Nephron (organoid): ENCODE measurements around the gene CSTB.
A peak's percentile ranks its signal among the peaks of the same experiment; 100 is the strongest.

Source experiments
- H3K27ac Mint-ChIP-seq, 3 experiments: 2 replicates each; pipeline ENCODE4 v1.8.0; 2020; ENCODE audit warnings: mixed read lengths in 3 of 3, mild to moderate bottlenecking in 2 of 3, moderate library complexity in 1 of 3
- H3K27me3 Mint-ChIP-seq: 2 replicates; pipeline ENCODE4 v1.8.0; 2021; ENCODE audit warnings: low read depth, mild to moderate bottlenecking, moderate library complexity, mixed read lengths
- H3K36me3 Mint-ChIP-seq: 2 replicates; pipeline ENCODE4 v1.8.0; 2020; ENCODE audit warnings: low read depth, mixed read lengths
- H3K4me1 Mint-ChIP-seq: 2 replicates; pipeline ENCODE4 v1.8.0; 2020; ENCODE audit warnings: mixed read lengths
- H3K4me3 Mint-ChIP-seq, 3 experiments: 2 replicates each; pipeline ENCODE4 v1.8.0; 2020; ENCODE audit warnings: mild to moderate bottlenecking in 3 of 3, mixed read lengths in 3 of 3, moderate library complexity in 2 of 3
- H3K9me3 Mint-ChIP-seq: 2 replicates; pipeline ENCODE4 v1.8.0; 2020; ENCODE audit warnings: mixed read lengths
- TF ChIP-seq, protein P1 (sequence below), 3 experiments: fragments of 200-600 bp; sonication (generic); IDR thresholded peaks; one replicate each; pipeline ENCODE4 v1.5.0; 2021; ENCODE audit warnings: antibody characterized with exemption in 3 of 3; ENCODE audit not compliant: unreplicated experiment in 3 of 3

CSTB gene

DNA sequence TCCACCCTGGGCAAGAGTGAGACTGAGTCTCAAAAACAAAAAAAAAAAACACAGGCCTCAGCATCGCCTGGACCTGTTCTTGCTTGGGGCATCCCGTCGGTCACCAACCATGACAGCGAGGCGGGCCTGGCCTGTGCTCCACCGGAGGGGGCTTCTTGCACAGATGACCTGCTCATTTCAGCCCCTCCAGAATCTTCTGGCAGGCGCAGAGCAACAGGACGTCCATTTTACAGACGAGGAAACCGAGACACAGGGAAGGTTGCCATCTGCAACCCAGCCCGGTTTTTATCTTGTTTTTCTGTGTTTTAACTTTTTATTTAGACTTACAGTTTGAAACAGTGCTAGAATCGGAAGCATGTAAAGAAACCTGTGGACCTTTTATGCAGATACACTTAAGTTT is 918 bp downstream of the CSTB start:
- no peaks in the 10 kb centered on the region for H3K9me3 Mint-ChIP-seq
- H3K36me3 Mint-ChIP-seq: peaks cover 22% of the 10 kb centered on the region
- peak overlapping the region; percentile 32 to 64 (median 47) for H3K27ac Mint-ChIP-seq
- peaks cover 4% of the 10 kb centered on the region for H3K27me3 Mint-ChIP-seq
- H3K4me3 Mint-ChIP-seq: peak overlapping the region; percentile 89 to 93 (median 90)
- TF ChIP-seq, protein P1, sequence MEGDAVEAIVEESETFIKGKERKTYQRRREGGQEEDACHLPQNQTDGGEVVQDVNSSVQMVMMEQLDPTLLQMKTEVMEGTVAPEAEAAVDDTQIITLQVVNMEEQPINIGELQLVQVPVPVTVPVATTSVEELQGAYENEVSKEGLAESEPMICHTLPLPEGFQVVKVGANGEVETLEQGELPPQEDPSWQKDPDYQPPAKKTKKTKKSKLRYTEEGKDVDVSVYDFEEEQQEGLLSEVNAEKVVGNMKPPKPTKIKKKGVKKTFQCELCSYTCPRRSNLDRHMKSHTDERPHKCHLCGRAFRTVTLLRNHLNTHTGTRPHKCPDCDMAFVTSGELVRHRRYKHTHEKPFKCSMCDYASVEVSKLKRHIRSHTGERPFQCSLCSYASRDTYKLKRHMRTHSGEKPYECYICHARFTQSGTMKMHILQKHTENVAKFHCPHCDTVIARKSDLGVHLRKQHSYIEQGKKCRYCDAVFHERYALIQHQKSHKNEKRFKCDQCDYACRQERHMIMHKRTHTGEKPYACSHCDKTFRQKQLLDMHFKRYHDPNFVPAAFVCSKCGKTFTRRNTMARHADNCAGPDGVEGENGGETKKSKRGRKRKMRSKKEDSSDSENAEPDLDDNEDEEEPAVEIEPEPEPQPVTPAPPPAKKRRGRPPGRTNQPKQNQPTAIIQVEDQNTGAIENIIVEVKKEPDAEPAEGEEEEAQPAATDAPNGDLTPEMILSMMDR (IDR thresholded peaks at IDR 0.05; ENCODE audit: unreplicated experiment in 3 of 3): no peak
- H3K4me1 Mint-ChIP-seq: peaks cover 20% of the 10 kb centered on the region

DNA sequence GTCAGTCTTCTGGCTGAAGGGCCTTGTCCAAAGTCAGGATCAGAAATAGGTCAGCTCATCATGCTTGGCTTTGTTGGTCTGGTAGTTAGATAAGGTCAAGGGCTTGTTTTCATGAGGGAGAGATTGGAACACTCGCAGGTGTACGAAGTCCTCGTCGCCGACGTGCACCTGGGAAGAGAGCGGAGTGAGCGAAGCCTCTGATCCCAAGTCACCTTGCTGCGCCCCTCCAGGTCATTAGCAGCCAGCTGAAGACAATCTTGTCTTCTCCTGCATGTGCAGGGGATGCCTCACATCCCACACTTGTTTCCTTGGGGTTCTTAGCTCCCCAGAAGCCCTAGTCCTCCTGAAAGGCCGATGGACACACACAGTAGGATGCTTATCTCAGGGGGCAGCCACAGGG is 1.9 kb downstream of the CSTB start:
- Mint-ChIP-seq H3K4me3 (peak overlapping the region; percentile 80 to 90 (median 89)), H3K9me3 (no peaks in the 10 kb centered on the region), H3K4me1 (peaks cover 21% of the 10 kb centered on the region), H3K36me3 (peaks cover 22% of the 10 kb centered on the region), H3K27me3 (peaks cover 4% of the 10 kb centered on the region), H3K27ac (peak overlapping the region in 1 of 3 experiments; percentile 6)
- TF ChIP-seq, protein P1 (IDR thresholded peaks at IDR 0.05; ENCODE audit: unreplicated experiment in 3 of 3): no peak

DNA sequence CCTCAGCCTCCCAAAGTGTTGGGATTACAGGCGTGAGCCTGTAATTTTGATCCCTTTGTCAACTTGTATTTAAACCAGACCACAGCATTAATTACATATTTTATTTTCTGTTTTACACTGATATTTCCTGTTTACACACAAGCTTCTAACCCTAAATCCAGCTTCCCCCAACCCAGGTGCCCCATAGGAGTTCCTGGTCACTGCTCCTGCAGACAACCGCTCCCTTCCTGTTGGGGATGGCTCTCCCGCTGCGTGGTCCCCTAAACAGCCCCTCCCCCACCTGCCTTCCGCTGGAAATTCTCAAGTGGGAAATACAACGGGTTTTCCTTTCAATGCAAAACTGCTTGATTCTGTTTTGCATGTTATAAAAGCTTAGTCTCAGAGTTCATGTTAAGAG is 3.7 kb downstream of the CSTB start:
- Mint-ChIP-seq H3K27me3 (peaks cover 2% of the 10 kb centered on the region), H3K4me3 (no peak overlapping the region), H3K9me3 (no peaks in the 10 kb centered on the region), H3K4me1 (peaks cover 23% of the 10 kb centered on the region), H3K36me3 (peaks cover 22% of the 10 kb centered on the region), H3K27ac (no peak overlapping the region)
- TF ChIP-seq, protein P1 (IDR thresholded peaks at IDR 0.05; ENCODE audit: unreplicated experiment in 3 of 3): no peak

DNA sequence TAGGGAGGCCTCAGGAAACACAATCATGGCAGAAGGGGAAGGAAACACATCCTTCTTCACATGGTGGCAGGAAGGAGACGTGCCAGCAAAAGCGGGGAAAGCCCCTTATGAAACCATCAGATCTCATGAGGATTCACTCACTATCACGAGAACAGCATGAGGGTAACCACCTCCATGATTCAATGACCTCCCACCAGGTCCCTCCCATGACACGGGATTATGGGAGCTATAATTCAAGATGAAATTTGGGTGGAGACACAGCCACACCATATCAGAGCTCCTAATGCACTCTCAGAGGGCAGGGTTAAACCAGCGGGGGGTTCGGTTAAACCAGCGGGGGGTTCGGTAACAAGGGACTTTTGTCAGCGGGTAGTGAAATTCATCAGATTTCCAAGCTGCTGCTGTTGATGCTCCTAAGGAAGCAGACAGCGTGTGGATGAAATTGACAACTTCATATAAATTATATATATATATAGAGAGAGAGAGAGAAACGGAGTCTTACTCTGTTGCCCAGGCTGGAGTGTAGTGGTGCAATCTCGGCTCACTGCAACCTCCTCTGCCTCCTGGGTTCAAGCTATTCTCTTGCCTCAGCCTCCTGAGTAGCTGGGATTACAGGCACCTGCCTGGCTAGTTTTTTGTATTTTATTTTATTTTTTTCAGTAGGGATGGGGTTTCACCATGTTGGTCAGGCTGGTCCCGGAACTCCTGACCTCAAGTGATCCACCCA is 4.2 kb downstream of the CSTB start:
- Mint-ChIP-seq H3K36me3 (peaks cover 22% of the 10 kb centered on the region), H3K27me3 (no peaks in the 10 kb centered on the region), H3K4me3 (peak overlapping the region in 2 of 3 experiments; percentile 14 to 42), H3K4me1 (peaks cover 23% of the 10 kb centered on the region), H3K27ac (no peak overlapping the region), H3K9me3 (no peaks in the 10 kb centered on the region)
- TF ChIP-seq, protein P1 (IDR thresholded peaks at IDR 0.05; ENCODE audit: unreplicated experiment in 3 of 3): no peak

DNA sequence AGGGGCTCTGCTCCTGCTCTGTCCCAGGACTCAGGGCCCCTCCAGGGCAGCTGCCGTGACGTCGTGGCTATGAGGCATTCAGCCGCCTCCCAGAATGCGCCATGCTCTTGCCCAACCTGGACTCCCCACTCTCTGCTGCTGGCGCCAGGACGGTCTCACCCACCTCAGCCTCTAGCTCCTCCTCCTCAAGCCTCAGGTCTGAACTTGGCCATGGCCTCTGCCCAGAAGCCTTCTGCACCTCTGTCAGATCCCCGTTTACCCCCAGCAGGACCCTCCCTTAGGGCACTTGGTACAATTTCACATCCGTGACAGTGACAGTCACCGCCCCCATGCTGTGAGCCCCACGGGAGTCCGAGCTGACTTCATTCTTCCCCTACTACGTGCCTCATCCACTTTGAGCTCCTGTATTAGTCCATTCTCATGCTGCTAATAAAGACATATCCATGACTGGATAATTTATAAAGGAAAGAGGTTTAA is 4.9 kb downstream of the CSTB start:
- Mint-ChIP-seq H3K27ac (no peak overlapping the region), H3K36me3 (peaks cover 22% of the 10 kb centered on the region), H3K9me3 (no peaks in the 10 kb centered on the region), H3K27me3 (no peaks in the 10 kb centered on the region), H3K4me3 (peak overlapping the region in 2 of 3 experiments; percentile 14 to 42), H3K4me1 (peaks cover 23% of the 10 kb centered on the region)
- TF ChIP-seq, protein P1 (IDR thresholded peaks at IDR 0.05; ENCODE audit: unreplicated experiment in 3 of 3): no peak
